ENCODE results near the gene HMCES. TPM values are rescaled to one million over a fixed set of nuclear protein-coding genes. Genes with fewer than 3 reads are reported as not detected.

Gene HMCES
- total RNA-seq, 1 donor from 2014 or later = 47.3 TPM

DNA sequence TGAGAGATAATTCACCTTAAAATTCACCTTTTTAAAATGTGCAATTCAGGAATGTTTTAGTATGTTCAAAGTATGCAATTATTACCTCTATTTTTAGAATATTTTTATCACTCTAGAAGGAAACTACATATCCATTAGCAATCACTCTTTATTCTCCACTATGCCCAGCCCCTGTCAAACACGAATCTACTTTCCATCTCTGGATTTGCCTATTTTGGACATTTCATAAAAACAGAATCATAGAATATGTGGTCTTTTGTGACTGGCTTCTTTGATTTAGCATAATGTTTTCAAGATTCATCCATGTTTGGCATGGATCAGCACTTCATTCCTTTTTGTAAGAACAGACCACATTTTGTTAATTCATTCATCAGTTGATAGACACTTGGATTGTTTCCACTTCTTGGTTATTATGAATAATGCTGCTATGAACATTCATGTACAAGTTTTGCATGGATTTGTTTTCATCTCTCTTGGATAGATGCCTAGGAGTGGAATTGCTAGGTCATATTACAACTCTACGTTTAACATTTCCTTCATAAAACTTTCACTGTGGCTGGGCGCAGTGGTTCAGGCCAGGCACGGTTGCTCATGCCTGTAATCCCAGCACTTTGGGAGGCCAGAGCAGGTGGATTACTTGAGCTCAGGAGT lies 12.7 kb downstream of the HMCES start:
- intact Hi-C loops (cut with micrococcal nuclease) = no loop called here

DNA sequence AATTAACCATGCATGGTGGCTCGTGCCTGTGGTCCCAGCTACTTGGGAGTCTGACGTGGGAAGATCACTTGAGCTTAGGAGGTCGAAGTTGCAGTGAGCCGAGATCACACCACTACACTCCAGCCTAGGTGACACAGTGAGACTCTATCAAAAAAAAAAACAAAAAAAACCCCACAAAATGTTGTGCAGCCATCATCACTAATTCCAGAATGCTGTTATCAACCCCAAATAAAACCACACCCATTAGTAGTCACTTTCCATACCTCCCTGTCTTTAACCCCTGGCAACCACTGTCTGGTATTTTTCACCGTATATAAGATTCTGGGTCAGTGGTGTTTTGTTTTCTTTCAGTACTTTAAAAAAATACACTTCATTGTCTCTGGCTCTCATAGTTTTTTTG lies 16.6 kb downstream of the HMCES start:
- intact Hi-C loops (cut with micrococcal nuclease) = no loop called here

DNA sequence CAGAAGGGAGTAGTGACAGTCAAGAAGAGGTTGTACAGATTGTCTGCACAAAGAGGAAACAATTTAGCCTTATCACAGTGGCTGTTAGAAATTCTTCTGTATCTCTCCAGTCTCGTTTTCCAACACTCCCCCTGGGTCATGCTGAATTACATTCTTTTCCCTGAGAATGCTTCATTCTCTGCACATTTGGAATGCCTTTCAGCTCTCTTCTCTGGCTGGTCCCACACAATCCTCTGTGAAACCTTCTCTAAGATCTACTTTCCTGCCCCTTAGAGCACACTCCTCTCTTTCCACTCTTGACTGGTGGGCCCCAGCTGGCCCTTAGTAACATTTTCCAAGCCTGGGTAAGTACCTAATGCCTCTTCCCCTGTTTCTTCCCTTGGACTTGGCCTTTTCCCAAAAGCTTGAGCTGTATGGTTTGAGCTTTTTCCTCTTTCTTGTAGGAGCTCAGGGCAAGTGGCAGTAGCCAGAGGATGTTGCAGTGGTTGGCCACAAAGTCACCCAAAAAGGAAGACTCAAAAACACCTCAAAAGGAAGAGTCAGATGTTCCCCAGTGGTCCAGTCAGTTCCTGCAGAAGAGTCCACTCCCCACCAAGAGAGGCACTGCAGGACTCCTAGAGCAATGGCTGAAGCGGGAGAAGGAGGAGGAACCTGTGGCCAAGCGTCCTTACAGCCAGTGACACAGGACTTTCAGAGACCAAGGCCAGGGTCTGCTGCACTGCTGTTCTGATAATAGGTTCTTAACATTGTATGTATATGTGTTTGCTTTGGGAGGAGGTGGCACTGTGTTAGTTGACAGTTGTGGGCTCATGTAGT lies 25.7 kb downstream of the HMCES start:
- intact Hi-C loops (cut with micrococcal nuclease) = no loop called here

DNA sequence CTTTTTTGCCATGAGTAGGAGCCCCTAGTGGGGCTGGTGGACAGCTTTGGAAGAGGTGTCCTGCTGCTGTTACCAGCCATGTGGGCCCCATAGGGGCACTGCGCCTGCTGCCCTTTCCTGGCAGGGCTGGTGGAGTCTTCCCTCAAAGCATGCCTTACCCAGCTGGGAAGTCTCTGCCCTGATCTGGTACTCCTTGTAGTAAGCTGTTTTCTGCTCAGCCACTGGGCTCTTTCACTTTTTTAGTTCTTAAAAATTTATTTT lies 26.2 kb downstream of the HMCES start:
- intact Hi-C loops (cut with micrococcal nuclease) = no loop called here

DNA sequence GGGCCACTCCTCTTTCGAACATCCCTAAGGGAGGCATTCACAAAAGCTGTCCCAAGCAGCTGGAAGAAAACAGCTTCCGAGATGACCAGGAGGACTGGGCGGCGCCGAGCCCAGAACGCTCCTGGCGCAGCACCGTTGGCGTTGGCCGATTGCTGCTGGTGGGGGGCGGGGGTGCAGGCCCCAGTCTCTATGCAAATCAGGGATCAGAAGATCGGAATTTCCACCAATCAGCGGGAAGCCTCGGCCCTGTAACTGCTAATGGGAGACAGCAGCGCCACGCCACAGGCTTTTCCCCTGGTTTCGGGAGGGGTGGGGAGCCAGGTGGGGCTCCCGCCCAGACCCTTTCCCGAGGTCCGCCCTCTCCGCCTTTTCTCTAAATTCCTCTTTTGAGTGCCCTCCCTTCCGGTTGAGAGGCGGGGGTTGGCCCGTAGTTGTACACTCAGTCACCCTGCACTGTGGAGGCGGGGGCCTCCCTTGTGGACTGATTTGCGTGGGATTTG lies 27.0 kb downstream of the HMCES start:
- intact Hi-C loops (cut with micrococcal nuclease) = no loop called here

DNA sequence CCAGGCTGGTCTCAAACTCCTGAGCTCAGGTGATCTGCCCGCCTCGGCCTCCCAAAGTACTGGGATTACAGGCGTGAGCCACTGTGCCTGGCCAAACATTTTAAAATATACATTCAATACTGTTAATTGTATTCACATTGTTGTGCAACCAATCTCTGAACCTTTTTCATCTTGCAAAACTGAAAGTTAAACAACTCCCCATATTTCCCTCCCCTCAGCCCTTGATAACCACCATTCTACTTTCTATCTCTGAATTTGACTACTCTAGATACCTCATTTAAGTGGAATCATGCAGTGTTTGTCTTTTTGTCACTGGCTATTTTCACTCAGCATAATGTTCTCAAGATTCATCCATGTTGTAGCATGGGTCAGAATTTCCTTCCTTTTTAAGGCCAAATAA lies 30.0 kb downstream of the HMCES start:
- intact Hi-C loops (cut with micrococcal nuclease) = no loop called here

DNA sequence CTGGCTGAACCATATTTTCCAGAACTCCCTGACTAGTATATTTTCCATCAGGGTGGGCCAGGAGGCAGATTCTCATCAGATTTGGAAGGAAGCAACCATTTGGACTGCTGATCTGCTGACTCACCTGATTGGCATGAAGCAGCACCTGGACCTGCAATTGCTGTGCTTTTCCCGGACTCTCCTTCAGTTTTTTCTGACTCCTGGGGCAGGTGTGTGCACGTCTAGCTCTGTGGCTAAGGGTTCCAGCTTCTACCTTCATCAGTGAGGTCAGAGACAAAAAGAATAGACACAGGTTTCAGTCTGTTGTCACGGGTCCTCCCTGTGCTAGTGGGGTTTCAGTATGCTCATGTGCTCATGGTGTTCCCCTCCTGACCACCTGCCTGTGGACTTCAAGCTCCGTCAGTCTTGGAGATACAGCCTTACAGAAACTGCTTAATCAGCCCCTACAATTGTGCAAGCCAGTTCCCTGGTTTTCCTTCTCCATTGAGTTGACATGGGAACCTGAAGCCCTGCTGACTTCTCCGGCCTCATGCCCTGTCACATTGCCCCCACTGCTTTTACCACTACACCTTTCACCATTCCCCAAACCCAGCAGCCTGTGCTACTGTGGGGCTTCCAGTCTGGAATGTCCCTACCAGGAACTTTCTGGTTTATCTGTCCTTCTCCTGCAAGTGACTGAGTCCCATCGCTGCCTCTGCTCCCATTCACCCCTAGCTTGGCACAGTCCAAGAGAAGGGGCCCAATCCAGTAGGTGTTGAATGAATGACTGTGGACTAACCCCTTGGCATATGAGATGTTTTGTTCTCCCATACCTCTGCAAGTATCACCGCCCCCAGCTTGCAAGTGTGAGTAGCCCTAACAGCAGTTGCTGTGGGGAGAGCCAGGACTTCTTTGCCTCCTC lies 31.7 kb downstream of the HMCES start:
- intact Hi-C loops (cut with micrococcal nuclease) = loop anchor here (5.0 kb wide), 1 partner anchor 582 kb away; the partner anchor contains the start of gene TMCC1

DNA sequence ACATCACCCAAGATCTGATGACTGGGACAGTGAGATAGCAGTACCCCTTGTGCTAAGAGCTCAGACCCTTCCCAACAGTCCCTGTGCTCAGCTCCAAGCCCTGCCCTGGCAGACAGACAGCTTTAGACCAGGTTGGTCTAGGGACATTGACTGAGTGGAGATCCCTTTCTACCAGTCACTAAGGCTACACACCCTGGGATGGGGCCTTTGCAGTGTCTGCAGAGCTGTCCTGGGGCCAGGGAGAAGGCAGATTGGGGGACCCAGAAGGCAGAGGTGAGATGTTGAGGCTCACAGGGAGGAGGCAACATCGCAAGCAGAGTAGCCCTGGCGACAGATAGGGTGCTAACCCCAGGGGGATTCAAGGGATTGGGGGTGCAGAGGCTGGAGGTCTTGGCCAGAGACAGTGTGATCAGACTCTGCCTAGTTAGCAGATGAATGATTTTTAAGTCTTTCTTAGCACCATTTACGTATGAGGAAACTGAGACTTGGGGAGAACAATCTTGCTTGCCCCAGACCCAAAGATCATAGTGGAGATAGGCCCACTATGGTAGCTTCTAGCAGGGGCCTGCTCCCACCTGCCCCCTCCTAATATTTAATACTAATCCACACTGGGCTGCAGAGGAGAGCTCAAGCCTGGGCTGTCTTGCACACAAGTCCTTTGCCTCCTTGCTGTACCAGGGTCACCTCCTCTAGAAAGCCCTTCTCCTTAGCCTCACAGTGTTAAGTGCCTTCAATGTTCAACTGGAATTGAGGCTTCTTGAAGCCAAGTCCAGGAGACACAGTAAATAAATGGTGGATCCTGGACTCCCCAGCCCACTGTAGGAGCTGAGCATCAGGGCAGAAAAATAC lies 32.6 kb downstream of the HMCES start:
- intact Hi-C loops (cut with micrococcal nuclease) = loop anchor here (5.0 kb wide), 1 partner anchor 581 kb away; the partner anchor contains the start of gene TMCC1

DNA sequence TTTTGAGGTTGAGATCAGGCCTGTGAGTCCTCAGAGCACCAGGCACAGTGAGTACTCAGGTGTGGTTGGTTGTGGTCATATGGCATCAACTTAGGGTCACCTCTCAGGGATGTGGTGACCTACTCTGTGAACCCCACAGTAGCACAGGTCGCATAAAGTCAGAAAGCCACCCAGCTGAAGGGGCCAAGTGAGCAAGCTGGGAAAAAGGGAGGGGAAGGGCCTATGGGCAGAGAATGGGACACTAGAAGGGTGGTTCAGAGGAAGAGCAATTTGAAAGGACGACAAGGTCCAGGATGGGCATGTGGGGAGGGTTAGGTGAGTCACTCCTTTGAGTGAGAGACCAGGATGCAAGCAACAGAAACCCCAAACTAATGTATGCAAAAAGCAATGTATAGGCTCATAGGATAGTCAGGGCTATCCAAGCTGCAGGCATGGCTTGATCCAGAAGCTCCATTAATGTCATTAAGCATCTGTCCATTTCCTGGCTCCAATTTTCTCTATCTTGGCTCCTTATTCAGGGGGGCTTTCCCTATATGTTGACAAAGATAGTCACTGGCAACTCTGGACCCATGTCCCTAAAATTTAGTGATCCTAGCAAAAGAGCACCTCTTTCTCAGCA lies 33.5 kb downstream of the HMCES start:
- intact Hi-C loops (cut with micrococcal nuclease) = loop anchor here (5.0 kb wide), 1 partner anchor 580 kb away; the partner anchor contains the start of gene TMCC1

DNA sequence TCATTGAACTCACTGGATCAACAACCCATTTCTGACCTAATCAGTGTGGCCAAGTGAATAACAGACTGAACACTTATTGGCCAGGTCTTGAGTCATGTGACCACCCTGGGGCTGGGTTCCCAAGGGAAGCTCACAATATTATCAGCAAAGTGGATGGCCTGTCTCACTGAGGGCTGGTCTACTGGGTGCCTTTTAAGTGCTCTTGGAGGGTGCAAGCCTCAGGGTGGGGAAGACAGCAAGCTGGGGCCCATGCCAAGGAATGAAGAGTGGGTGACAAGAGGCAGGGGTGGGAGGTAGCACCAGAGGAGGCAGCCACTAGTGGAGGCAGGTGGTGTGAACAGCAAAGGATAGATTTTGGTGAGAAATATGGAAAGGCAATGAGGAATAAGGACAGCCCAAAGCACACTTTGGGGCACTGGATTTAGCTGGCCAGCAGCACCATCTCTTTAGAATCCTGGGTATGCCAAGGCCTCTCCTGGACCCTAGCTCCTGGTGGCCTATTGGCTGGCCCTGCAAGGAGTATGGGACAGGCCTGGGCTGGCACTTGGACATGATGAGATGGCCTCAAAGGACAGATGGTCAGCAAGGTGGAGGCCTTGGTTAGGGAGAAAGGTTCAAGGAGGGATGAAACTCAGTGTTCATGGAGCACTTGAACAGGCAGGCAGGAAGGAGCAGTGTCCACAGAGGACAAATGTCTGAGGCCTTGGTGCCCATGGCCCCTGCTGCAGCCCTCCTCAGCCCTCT lies 34.2 kb downstream of the HMCES start:
- intact Hi-C loops (cut with micrococcal nuclease) = loop anchor here (1.0 to 5.0 kb wide), 2 partner anchors 132 to 579 kb away; partner anchors contain the start of gene TMCC1

DNA sequence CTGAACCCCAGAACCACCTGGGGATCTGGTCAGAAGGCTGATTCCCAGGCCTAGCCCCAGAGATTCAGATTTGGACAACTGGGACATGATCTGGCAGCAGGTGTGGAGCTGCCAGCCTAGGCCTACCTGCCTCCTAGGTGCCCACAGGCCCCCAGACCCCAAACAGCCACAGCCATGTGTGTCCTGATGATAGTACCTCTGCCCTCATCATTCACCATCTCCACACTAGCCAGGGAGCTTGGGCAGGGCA lies 34.7 kb downstream of the HMCES start:
- intact Hi-C loops (cut with micrococcal nuclease) = loop anchor here (1.0 to 5.0 kb wide), 2 partner anchors 132 to 579 kb away; partner anchors contain the start of gene TMCC1

DNA sequence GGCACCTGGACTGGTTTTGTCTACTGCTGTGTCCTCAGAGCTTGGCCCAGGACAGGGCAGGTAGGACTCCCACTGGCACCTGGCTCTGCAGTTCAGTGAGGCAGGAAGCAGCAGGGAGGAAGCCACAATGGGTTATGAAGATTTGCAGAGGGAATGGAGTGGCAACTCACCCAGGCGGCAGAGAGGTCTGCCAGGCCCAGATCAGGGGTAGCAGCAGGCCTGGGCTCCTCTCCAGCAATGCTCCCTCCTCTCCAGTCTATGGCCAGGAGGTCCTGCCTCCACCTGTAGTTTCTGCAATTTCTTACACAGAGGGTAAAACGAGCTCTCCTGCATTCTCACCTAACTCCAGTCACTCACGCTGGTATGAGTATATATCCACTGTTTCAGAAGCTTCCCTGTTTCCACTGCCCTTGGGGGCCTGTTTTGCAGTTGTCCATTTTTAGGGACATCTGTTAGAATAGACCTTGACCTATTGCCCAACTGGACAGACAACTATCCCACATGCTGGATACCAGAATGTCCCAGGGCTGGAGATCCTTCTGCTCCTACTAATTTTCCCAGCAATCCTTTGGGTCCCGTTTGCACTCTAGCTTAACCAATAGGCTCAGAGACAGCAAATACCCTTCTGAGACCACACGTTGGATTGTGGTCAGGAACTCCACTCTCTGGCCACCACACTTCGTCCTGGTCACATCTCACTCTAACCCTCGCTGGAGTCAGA lies 35.2 kb downstream of the HMCES start:
- intact Hi-C loops (cut with micrococcal nuclease) = loop anchor here (1.0 to 5.0 kb wide), 3 partner anchors 65 to 578 kb away; partner anchors contain the start of genes COPG1 and TMCC1

DNA sequence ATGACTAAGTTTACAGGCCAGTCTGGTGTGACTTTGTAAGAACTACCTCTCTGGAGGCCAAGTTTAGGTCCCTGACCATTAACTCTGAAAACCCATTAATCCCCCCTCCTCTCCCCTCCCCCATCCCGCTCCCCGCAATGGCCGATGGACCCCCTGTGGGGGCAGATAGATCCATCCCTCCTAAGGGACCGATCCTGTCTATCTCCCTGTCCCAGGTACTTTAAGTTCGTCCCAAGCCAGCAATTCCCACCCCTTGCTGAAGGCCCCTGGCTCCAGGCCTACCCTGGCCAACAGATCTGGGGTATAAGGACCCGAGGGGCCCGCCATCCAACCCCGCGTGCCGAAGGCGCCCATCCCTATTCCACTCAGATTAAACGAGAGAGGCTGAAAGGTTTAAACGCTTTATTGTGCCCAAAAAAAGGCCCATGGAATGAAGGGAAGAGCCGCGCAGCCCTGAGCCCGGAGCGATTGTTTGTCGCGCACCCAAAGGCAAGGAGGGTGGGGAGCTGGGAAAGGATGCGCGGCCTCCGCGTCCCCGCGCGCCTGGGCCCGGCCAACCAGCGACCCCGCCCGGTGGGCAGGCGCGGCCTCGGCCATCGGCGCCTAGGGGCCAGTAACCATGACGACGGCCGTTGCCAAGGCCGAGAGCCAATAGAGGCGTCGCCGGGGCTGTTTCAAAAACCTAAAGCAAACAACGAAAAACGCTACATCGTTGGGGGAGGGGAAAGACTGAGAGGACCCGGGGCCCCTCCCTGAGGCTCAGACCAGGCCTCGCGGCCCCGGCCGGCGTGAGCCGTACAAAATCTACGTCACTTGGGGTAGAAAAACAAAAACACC lies 35.9 kb downstream of the HMCES start:
- intact Hi-C loops (cut with micrococcal nuclease) = loop anchor here (2.0 to 5.0 kb wide), 4 partner anchors 66 to 578 kb away; partner anchors contain the start of genes ACAD9, COPG1 and TMCC1

DNA sequence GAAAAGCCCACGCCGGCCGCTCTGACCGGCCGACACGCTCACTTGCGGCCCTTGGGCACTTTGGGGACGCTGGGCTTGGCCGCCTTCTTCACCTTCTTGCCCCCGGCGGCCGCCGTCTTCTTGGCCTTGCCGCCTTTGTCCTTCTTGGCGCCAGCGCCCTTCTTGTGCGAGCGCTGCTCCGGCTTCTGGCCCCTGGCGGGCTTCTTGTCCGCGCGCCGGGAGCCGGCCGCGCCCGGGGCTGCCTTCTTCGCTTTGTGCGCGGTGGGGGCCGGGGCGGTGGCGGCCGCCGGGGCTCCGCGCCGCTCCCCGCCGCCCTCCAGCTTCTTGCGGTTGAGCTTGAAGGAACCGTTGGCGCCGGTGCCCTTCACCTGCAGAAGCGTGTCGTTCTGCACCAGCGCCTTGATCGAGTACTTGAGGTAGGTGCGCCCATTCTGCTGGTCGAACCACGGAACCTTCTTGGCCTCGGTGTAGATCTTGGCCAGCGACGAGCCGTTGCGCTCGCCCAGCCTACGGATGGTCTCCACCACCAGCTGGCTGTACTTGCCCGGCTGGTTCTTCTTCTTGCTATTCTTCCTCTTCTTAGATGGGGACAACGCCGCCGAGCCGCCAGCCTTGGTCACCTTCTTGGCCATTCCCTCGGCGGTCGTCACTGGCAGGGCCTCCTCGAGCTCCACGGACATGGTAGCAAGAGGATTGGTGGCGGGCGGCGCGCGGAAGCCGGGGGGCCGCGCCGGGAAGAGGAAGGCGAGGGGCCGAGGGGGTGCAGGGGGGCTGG lies 36.7 kb downstream of the HMCES start:
- intact Hi-C loops (cut with micrococcal nuclease) = loop anchor here (2.0 to 5.0 kb wide), 3 partner anchors 67 to 513 kb away; partner anchors contain the start of genes ACAD9 and COPG1

DNA sequence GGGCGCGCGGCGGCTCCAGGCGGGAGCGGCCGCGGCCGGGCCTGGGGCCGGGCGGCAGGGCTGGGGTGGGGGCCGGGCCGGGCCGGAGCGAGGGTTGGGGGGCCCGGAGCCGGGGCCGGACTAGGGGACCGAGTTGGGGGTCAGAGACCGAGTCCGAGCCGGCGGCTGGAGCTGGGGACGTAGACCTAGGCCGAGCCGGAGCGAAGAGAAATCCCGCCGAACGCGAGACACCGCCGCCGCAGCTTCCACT lies 37.3 kb downstream of the HMCES start:
- intact Hi-C loops (cut with micrococcal nuclease) = loop anchor here (1.0 to 5.0 kb wide), 12 partner anchors 37 to 795 kb away; partner anchors contain the start of genes ACAD9, CFAP92, COPG1 and IFT122

DNA sequence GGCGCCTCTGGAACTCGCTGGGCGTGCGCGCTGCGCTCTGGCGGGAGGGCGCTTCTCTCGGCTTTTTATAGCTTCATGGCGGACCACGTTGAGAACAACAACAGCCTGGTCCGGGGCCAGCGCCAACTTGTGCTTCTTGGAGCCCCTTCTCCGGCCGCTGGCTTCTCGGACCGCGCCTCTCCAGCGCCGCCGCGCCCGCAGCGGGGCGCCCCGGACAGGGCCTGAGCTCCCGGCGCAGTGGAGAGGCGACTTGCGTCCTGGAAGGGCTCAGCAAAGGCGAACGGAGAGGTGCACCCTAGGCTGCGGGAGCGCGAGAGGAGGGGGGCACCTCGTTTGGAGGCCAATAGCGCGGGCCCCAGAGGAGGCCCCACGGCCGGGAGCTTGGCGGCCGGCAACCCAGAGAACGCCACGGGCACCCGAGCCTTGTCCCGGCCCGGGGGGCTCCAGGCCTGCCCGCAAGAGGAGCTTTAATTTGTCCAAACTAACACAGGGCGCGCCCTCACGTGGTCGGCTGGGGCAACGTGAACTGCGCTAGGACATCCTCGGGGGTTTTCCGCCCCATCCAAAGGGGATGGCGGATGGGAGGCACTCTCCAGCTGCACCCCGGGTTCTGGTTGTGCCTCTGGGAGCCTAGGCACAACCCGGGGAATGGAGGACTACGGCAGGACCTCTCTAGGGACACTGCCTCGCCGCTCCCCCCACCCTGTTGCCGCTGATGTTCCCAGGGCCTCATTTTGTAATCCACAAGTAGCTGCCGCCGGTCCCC lies 37.8 kb downstream of the HMCES start:
- intact Hi-C loops (cut with micrococcal nuclease) = loop anchor here (1.0 to 5.0 kb wide), 11 partner anchors 37 to 795 kb away; partner anchors contain the start of genes ACAD9, CFAP92, IFT122 and ISY1

All from T-helper 1 cell treated with Interleukin-12 subunit alpha and Interleukin-12 subunit beta and Interleukin-4 antibody, amounts not matched to agents 30 ng/mL and 1 ng/mL, for 36 hours (primary cell).